ENCODE measurements around the gene MYEOV.

MYEOV gene

DNA sequence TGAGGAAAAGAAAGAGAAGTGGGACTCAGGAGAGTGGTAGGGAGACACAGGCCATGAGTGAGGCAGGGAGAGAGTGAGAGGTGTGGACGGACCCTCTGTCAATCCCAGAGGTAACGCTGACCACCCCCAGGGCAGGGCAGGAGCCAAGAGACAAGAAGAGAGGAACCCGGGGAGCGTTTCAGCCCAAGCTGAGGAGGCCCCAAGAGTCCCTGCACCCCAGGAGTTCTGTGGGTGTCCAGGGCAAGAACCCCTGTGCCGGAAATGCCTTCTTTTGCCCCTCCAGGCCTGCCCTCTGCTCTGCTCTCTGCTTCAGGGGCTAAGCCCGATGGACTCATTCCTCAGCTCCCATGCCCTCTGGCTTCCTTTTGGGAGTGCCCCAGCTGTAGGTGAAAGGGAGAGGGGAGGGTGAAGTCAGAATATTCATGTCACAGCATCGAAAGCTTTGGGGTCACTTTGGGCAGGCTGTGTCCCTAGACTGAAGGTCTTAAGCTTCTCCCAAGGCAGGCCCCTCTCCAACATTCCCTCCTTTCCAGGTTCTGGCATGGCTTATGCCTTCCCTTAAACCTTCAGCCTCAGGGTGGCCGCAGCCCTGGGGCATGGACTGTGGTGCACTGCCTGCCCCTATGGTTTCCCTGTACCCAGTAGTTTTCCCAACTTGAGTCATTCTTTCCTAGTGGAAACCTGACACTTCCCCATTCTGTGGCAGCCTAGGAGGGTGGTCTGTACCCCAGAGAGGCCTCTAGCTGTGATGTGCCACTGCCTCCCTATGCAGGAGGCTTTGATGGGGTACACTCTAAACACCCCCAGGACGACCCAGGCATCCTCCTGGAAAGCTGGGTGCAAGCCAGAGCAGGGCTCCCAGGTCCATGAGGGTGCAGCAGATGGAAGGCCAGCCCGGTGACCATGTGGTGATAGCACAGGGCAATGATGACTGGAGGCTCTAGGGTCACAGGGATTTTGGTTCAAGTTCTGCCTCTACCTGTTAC lies 27.1 kb downstream of the MYEOV start:
- DNase-seq: no peak

DNA sequence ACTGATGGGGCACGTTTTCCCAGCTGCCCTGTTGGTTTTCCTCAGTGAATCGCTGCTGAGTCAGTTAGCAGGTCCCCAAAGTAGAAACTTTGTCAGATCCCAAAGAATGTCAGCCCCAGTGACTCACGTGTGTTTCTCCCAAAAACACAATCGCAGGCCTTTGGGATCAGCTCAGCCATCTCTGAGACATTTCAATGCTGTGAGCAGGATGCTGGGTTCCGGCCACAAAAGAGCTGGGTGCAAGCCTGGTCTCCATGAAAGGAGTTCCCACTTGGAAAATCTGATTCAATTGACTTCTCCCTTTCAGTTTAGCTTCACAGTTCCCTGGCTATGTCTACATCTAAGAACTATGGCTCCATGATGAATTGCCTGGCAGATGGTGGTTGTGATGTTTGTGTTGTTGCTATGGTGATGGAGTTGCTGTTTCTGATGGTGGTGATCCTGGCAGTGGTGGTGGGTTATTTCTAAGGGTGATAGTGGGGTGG lies 28.0 kb downstream of the MYEOV start:
- no peak for DNase-seq

DNA sequence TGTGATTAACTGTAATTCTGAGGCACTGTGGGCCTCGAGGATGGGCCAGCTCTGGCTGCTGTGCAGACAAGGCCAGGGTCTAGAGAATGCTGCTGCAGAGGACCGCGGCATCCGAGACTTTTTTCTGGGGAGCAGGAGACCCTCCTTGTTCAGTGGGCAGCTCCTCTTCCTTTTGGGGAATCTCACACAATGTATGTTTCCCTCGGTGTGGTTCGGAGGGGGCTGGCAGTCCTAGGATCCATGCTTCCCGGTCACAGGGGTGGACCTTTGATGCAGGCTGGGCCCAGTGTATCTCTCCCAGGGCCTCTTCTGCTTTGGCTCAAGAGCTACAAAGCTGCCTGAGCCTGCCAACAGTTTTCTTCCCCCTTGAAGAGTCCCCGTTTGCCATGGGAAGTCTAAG lies 31.5 kb downstream of the MYEOV start:
- DNase-seq: no peak

DNA sequence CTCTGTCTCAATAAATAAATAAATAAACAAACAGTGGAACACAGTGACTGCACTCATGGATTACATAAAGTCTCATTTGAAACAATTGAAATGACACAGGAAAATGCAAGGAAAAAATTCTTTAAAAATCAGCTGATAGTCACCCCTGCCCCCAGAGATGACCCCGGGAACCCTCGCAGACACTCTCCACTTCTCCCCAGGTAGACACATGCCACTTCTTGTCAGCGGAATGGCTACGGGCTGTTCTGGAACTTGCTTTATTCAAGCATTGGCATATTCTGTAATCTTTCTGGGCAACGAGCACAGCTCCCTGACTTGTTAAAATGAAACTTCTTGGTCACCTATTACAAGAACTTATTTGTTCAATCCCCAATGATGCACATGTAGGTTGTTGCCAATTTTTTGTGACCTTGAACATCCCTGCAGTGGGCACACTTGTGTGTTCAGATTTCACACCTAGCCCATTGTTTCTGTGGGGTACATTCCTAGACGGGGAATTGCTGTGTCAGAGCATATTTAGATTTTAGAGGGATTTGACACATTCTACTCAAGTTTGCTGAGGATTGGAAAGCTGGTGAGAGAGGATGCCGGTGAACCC lies 32.8 kb downstream of the MYEOV start:
- DNase-seq: no peak

DNA sequence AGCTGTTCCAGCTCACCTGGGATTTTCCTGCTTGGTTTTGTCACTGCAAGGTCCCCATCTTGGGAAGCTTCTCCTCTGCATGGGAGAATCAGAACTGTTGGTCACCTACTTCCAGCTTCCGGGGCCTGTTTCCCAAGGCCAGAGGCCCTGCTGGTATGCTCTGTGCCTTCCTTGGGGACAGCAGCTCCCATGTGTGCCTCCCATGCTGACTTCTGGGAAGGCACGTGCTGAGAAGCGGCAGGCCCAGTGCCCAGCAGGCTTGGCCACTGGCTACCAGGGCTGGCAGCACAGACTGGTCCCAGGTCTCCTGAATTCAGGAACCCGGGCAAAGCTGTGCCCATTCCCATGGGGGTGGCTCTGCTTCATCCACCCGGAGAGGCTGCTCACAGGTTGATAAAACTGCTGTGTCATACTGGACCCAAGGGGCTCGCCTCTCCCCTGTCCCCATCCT lies 33.8 kb downstream of the MYEOV start:
- DNase-seq: no peak

DNA sequence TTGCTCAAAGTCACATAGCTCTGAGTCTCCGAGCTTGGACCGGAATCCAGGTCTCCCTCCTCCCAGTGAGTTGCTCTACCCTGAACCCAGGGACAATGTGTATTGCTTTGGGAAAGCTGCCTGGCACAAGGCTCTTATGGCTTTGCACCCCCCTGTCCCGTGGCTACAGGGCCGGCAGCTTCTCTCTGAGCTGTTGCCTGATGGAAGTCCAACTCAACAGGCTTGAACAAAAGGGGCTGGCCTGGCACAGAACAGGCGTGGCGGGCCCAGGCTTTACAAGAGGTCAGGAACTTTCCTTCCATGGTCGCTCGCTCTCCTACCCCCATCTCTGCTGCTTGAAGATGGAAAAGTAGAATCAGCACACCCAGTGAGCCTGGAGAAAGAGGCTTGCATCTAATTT lies 34.3 kb downstream of the MYEOV start:
- DNase-seq: no peak

DNA sequence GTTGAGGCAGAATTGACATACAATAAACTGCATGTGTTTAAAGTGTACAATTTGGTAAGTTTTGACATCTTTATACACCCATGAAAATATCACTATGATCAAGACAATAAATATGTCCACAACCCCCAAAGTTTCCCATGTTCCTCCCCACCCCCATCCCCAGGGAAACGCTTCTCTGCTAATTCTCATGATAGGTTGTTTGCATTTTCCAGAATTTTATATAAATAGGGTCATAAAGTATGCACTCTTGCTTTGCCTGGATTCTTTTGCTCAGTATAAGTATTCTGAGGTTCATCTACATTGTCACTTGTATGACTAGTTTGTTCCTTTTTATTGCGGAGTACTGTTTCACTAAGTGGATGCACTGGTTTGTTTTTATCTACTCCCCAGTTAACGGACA lies 35.6 kb downstream of the MYEOV start:
- DNase-seq: no peak

DNA sequence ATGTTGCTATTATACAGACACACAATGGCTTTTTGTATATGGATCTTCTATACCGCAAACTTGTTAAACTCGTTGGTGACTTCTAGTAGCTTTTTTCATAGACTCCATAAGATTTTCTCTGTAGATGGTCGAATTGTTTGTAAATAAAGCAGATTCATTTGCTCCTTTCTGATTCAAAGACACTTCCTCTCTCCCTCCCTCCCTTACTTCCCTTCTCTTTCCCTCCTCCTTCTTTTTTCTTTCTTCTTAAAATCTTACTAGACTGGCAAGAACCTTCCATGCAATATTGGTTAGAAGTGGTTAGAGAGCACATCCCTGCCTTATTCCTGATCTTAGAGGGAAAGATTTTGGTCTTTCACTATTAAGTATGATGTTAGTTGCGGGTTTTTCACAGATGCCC lies 36.4 kb downstream of the MYEOV start:
- no peak for DNase-seq

DNA sequence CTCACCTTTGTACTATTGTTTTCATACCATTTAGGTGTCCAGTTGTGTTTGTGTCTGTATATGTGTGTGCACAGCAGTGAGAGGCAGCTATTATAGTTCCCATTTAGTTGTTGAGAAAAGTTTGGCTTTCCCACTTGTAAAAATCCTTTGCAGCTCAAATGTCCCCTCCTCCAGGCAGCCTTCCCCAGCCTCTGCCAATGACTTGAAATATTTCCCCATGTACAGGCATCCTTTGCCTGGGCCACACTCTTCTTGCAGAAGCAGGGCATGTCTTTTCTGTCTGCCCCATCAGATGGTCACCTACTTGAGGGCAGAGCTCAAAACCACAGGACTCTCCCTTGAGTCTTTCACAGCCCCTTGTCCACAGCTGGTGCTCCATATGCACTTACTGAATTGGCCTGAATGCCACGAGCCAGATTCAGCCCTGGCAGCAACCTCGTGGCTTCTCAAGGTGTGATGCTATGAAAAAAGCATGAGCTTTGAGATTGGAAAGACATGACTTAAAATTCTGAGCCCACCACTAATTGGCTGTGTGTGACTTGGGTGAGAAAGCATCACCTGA lies 39.3 kb downstream of the MYEOV start:
- DNase-seq: no peak

DNA sequence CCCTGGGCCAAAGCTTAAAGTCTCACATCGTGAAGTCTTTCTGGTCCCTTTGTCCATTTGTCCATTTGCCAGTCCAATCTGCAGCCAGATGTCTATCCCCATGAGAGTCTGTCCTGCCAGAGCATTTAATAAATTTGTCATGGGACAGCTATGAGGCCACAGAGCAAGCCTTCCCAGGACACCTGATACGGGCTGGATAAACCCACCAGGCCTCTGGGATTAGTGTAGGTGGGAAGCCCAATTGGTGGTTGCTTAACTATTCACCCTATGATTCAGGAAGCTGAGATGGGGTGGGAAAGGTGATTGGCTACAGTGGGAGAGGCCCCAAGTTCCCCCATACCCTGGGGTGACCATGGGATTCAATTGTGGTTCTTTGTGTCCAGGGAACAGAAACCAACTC lies 39.9 kb downstream of the MYEOV start:
- no peak for DNase-seq

DNA sequence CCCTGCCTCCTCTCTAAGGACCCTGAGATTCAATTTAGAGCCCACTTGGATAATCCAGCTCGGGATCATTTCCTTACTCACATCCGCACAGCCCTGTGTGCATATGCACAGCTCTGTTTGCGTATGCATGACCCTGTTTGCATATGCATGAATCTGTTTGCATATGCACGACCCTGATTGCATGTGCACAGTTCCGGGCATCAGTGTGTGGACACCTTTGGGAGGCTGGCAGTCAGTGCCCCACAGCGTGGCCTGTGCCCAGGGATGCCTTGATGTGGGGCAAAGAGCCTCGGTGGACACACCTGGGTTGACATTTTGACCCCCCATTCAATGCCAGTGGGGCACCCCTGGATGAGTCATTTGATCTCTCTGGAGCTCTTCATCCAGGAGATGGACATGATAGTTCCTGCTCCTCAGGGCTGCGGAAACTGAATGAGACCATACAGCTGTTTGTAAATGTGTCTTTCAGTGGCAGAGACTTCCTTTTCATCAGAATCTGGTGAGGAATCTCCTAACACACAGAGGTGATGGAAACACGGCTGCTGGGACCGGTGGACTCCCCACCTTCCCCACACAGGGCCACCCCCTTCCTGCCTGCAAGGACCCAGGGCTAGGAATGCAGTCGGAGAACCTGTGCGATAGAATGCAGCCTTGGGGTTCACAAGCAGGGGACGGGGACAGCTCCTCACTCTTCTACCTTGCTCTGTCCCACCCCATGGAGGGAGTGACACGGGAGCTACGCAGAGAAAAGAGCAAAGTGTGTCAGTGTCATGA lies 41.2 kb downstream of the MYEOV start:
- DNase-seq: no peak

DNA sequence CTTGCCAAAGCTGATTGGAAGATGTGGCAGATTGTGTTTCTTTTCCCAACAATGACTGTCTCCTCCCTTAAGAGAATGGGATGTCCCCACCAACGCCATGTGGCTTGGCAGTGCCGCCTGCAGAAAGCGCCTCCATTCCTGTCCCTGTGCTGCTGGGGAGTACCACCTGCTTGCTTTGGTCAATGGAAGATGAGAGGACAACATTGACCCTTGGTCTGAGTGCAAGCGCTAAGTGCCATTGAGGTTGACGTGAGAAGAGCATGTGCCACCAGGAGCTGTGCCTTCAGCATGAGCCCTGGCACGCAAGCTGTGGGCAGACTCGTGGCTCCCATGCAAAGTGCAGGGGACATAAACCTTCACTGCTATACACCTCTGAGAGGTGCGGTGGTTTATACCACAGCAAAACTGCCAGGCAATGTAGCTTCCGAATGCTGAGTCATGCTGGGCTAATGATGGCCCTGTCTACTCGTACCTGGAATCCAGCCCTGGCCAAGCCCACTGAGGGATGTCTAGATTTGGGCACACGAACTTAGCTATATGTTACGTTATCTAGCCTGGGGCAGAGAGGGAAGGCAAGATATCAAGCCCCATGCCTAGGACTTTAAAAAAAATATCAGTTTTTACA lies 41.9 kb downstream of the MYEOV start:
- no peak for DNase-seq

DNA sequence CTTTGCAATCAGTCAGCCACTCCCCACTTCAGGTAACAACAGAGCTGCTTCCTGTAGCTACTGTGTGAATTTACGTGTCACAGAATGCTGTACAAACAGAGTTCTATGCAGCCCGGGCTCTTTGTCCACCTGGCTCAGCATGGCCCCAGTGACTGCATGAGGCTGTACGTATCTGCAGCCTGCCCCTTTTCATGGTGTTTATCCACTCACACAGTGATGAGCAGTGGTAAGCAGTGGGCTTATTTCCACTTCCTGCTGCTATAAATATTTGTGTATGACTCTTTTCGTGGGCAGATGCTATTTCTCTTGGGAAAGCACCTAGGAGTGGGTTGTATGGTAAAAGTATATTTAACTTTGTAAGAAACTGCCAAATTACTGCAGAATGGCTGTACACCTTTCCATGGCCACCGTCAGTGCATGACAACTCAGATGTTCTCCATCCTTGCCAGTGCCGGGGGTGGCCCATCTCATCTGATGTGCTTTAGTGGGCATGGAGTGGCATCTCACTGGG lies 43.3 kb downstream of the MYEOV start:
- DNase-seq: peak; percentile 13

DNA sequence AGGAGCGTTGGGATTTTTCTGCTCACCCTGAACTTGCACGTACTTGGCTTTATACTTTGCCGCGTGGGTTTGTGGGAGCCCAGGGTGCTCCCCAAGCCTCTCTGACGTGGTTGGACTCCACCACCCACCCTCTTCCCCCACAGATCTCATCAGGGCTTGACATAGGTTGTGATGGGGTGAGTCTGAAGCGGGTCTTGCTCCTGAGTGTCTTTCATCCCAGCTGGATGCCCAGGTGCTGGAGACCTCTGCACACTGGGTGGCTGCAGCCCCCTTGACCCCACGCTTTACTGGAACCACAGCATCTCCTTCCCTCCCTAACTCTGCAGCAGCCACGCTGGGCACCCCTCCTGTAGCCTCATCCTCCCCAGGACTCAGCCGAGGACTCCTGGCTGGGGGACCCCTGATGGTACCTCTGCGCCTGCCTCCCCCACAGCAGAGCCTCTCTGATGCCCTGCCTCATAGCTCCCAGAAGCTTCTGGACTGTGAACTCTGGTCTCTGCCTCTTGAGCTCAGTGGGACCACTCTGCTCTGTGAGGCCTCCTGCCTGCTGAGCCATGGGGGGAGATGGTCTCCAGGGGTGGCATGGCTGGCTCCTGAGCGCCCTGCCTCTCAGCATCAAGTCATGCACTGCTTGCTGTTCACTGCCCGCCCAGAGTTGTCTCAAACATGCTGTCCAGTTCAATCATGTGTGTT lies 45.2 kb downstream of the MYEOV start:
- DNase-seq: no peak

DNA sequence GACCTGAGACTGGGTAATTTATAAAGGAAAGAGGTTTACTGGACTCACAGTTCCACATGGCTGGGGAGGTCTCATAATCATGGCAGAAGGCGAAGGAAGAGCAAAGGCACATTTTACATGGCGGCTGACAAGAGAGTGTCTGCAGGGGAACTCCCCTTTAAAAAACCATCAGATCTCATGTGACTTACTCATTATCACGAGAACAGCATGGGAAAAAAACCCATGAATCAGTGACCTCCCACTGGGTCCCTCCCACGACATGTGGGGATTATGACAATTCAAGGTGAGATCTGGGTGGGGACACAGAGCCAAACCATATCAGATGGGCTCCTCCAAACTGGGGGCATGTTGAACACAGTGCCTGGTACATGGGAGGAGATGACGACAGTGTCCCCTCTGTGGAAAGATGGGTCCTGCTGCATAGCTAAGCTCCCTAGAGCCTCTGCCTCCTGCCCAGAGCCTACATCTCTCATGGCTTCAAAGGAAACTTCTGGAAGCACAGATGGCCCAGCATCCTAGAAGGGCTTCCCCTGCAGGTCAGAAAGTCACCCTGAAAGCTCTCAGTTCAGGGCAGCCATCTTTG lies 46.1 kb downstream of the MYEOV start:
- DNase-seq: no peak

DNA sequence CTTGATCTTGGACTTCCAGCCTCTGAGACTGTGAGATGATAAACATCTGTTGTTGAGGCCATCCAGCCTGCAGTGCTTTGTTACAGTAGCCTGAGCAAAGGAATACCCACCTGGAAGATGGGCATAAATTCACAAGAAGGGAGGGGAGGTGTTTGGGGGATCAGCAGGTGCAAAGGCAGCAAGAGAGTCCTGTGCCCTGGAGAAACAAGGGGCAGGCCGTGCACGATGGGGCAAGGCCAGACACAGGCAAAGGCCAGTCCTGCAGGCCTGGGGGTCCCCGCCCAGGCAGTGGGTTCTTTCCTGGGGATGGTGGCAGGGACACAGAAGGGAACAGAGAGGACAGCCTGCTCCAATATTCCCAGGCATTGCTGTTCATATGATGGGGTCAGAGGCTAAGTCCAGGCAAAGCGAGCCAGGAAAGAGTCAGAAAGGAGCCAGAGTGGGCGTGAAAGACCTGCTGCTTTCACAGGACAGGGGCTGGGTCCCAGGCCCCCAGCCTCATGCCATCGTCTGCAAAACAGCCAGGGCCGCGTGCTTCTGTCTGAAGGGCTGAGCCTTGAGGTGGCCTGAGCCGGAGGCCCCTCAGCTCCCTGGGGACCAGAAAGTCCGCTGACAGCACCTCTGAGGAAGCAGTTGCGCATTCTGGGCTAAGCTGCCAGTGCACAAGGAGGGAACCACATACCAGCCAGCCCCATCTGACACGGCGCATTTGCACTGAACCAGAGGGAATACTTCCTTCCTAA lies 48.8 kb downstream of the MYEOV start:
- DNase-seq: no peak

DNA sequence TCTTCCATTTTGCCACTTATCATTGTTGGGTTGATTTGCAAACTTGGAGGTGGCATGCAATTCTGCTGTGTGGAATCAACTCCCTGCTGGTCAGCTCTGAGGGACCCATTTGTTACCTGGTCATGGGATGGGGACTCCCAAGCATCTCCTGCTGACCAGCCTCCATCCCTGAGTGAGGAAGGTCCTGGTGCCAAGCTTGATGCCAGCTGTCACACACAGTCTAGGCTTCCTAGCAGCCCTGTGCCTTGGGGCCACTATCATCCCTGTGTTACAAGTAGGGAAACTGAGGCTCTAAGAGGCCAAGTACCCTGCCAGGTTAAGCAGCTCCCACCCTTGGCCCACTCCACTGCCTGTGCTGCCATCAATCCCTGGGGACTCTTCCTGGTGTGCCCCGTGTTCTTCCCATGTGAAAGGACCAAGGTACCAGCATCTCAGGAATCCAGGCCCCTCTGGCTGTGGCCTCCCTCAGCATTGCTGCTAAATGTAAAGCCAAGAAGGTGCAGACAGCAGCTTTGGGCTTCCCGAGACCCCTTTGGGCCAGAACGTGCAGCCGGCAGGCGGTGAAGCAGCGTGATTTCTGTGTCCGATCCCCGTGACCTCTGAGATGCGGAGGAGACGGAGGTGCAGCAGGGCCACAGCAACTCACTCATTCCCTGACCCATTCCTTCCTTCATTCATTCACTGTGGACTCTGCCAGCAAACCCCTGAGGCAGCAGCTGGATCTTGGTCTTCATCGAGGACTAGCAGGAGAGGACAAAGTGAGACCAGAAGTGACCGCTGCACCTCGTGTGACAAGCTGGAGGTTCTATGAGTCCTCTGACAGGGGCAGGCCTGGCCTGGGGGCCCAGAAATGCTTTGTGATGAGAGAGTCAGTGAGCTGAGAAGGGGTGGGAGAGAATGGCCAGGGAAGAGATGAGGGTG lies 49.7 kb downstream of the MYEOV start:
- DNase-seq: no peak

DNA sequence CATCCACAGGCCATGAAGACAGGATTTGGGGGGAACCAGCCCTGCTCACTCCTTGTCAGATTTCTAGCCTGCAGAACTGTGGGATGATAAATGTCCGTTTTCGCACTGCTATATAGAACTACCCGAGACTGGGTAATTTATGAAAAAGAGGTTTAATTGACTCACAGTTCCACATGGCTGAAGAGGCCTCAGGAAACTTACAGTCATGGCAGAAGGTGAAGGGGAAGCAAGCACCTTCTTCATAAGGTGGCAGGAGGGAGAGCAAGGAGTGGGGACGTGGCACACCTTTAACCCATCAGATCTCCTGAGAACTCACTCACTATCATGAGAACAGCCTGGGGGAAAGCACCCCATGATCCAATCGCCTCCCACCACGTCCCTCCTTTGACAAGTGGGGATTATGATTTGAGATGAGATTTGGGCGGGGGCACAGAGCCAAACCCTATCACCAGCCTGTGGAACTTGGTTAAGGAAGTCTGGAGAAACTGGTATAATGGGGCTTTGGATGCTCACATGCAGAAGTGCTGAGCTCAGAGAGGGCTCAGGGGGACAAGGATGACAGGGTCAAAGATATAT lies 50.7 kb downstream of the MYEOV start:
- no peak for DNase-seq
